Measurements from ENCODE around the gene RIPOR2.
A peak's percentile ranks its signal among the peaks of the same experiment; 100 is the strongest.

RIPOR2 gene

GRCh38 chr6:24935366-24936152 lies at the start of gene RIPOR2:
Gene RIPOR2 (minus strand): TSS chr6:24935960. CDS start chr6:24935898, 62 bp downstream.
- DNase-seq = no peak

GRCh38 chr6:24985323-24985722 lies 49.6 kb upstream of the RIPOR2 start:
- DNase-seq = no peak

GRCh38 chr6:24982231-24982630 lies 46.5 kb upstream of the RIPOR2 start:
- DNase-seq = no peak

- DNase-seq = no peak
Observed at GRCh38 chr6:24981386-24981760, 45.6 kb upstream of the RIPOR2 start.

GRCh38 chr6:24980507-24981385 lies 45.0 kb upstream of the RIPOR2 start:
- DNase-seq = no peak

- no peak for DNase-seq
Observed at GRCh38 chr6:24979176-24979575, 43.4 kb upstream of the RIPOR2 start.

- DNase-seq = no peak
Observed at GRCh38 chr6:24974182-24975171, 38.7 kb upstream of the RIPOR2 start.

- DNase-seq = peak; percentile 2
Observed at GRCh38 chr6:24972311-24972958, 36.7 kb upstream of the RIPOR2 start.

- no peak for DNase-seq
Observed at GRCh38 chr6:24971067-24971466, 35.3 kb upstream of the RIPOR2 start.

GRCh38 chr6:24969343-24969860 lies 33.6 kb upstream of the RIPOR2 start:
- DNase-seq = no peak

GRCh38 chr6:24968783-24969182 lies 33.0 kb upstream of the RIPOR2 start:
- DNase-seq = no peak

- no peak for DNase-seq
Observed at GRCh38 chr6:24967211-24967610, 31.5 kb upstream of the RIPOR2 start.

GRCh38 chr6:24966381-24966780 lies 30.6 kb upstream of the RIPOR2 start:
- no peak for DNase-seq

GRCh38 chr6:24963887-24964570 lies 28.3 kb upstream of the RIPOR2 start:
- no peak for DNase-seq

GRCh38 chr6:24963339-24963738 lies 27.6 kb upstream of the RIPOR2 start:
- DNase-seq = no peak

- DNase-seq = no peak
Observed at GRCh38 chr6:24961852-24962251, 26.1 kb upstream of the RIPOR2 start.

GRCh38 chr6:24960991-24961475 lies 25.3 kb upstream of the RIPOR2 start:
- no peak for DNase-seq

- DNase-seq = no peak
Observed at GRCh38 chr6:24959319-24959718, 23.6 kb upstream of the RIPOR2 start.

GRCh38 chr6:24957199-24957598 lies 21.4 kb upstream of the RIPOR2 start:
- no peak for DNase-seq

- no peak for DNase-seq
Observed at GRCh38 chr6:24953726-24954125, 18.0 kb upstream of the RIPOR2 start.

- DNase-seq = no peak
Observed at GRCh38 chr6:24951811-24952299, 16.1 kb upstream of the RIPOR2 start.

Measured in NCI-H1694 treated with DMSO at 0.1 percent for 48 hours (cell line).